ENCODE data around the gene GLT8D2.

The GLT8D2 gene

GRCh38 chr12:104064842-104065427 lies 14.9 kb upstream of the GLT8D2 start:
- H3K27ac ChIP-seq (ENCODE audit: low read length): peak overlapping the region; percentile 91
- H3K9me3 ChIP-seq (ENCODE audit: control insufficient read depth in 1 of 2, low read length in 2 of 2): no peaks in the 10 kb centered on the region
- H3K36me3 ChIP-seq (ENCODE audit: control insufficient read depth in 1 of 2, insufficient read depth in 2 of 2, low read length in 2 of 2): no peaks in the 10 kb centered on the region
- peak overlapping the region; percentile 89 to 94 for H3K4me3 ChIP-seq (ENCODE audit: low read depth in 1 of 2, low read length in 2 of 2)
- no peaks in the 10 kb centered on the region for H3K27me3 ChIP-seq (ENCODE audit: low read depth, low read length)
- peaks cover 8 to 31% of the 10 kb centered on the region in 2 donors for H3K4me1 ChIP-seq (ENCODE audit: control insufficient read depth in 1 of 2, insufficient read depth in 2 of 2, low read length in 2 of 2)

GRCh38 chr12:104064031-104064841 lies 14.2 kb upstream of the GLT8D2 start, which contains the start of gene HCFC2:
HCFC2 (plus strand) TSS chr12:104064531; CDS start chr12:104064561, 30 bp downstream.
- Histone ChIP-seq H3K36me3 (ENCODE audit: control insufficient read depth in 1 of 2, insufficient read depth in 2 of 2, low read length in 2 of 2) (no peaks in the 10 kb centered on the region), H3K9me3 (ENCODE audit: control insufficient read depth in 1 of 2, low read length in 2 of 2) (no peaks in the 10 kb centered on the region), H3K4me1 (ENCODE audit: control insufficient read depth in 1 of 2, insufficient read depth in 2 of 2, low read length in 2 of 2) (peaks cover 8 to 31% of the 10 kb centered on the region in 2 donors), H3K4me3 (ENCODE audit: low read depth in 1 of 2, low read length in 2 of 2) (peak within 1 kb of the TSS; percentile 89 to 94), H3K27ac (ENCODE audit: low read length) (peak within 1 kb of the TSS; percentile 91), H3K27me3 (ENCODE audit: low read depth, low read length) (no peaks in the 10 kb centered on the region)

GRCh38 chr12:104063712-104064030 lies 13.7 kb upstream of the GLT8D2 start:
- Histone ChIP-seq H3K27ac (ENCODE audit: low read length) (peak overlapping the region; percentile 86), H3K4me1 (ENCODE audit: control insufficient read depth in 1 of 2, insufficient read depth in 2 of 2, low read length in 2 of 2) (peaks cover 8 to 31% of the 10 kb centered on the region in 2 donors), H3K36me3 (ENCODE audit: control insufficient read depth in 1 of 2, insufficient read depth in 2 of 2, low read length in 2 of 2) (no peaks in the 10 kb centered on the region), H3K27me3 (ENCODE audit: low read depth, low read length) (no peaks in the 10 kb centered on the region), H3K4me3 (ENCODE audit: low read depth in 1 of 2, low read length in 2 of 2) (peak overlapping the region; percentile 89 to 94), H3K9me3 (ENCODE audit: control insufficient read depth in 1 of 2, low read length in 2 of 2) (no peaks in the 10 kb centered on the region)

GRCh38 chr12:104060791-104061190 lies 10.8 kb upstream of the GLT8D2 start:
- Histone ChIP-seq H3K27ac (ENCODE audit: low read length) (no peak overlapping the region), H3K4me1 (ENCODE audit: control insufficient read depth in 1 of 2, insufficient read depth in 2 of 2, low read length in 2 of 2) (peaks cover 11 to 14% of the 10 kb centered on the region in 2 donors), H3K9me3 (ENCODE audit: control insufficient read depth in 1 of 2, low read length in 2 of 2) (no peaks in the 10 kb centered on the region), H3K36me3 (ENCODE audit: control insufficient read depth in 1 of 2, insufficient read depth in 2 of 2, low read length in 2 of 2) (no peaks in the 10 kb centered on the region), H3K4me3 (ENCODE audit: low read depth in 1 of 2, low read length in 2 of 2) (no peak overlapping the region), H3K27me3 (ENCODE audit: low read depth, low read length) (no peaks in the 10 kb centered on the region)

GRCh38 chr12:104059963-104060362 lies 10.0 kb upstream of the GLT8D2 start:
- H3K9me3 ChIP-seq (ENCODE audit: control insufficient read depth in 1 of 2, low read length in 2 of 2): no peaks in the 10 kb centered on the region
- peaks cover 9 to 12% of the 10 kb centered on the region in 2 donors for H3K4me1 ChIP-seq (ENCODE audit: control insufficient read depth in 1 of 2, insufficient read depth in 2 of 2, low read length in 2 of 2)
- no peak overlapping the region for H3K4me3 ChIP-seq (ENCODE audit: low read depth in 1 of 2, low read length in 2 of 2)
- no peaks in the 10 kb centered on the region for H3K27me3 ChIP-seq (ENCODE audit: low read depth, low read length)
- no peaks in the 10 kb centered on the region for H3K36me3 ChIP-seq (ENCODE audit: control insufficient read depth in 1 of 2, insufficient read depth in 2 of 2, low read length in 2 of 2)
- no peak overlapping the region for H3K27ac ChIP-seq (ENCODE audit: low read length)

GRCh38 chr12:104058802-104059201 lies 8.8 kb upstream of the GLT8D2 start:
- Histone ChIP-seq H3K4me3 (ENCODE audit: low read depth in 1 of 2, low read length in 2 of 2) (no peak overlapping the region), H3K27me3 (ENCODE audit: low read depth, low read length) (no peaks in the 10 kb centered on the region), H3K9me3 (ENCODE audit: control insufficient read depth in 1 of 2, low read length in 2 of 2) (no peaks in the 10 kb centered on the region), H3K4me1 (ENCODE audit: control insufficient read depth in 1 of 2, insufficient read depth in 2 of 2, low read length in 2 of 2) (peaks cover 8 to 12% of the 10 kb centered on the region in 2 donors), H3K27ac (ENCODE audit: low read length) (no peak overlapping the region), H3K36me3 (ENCODE audit: control insufficient read depth in 1 of 2, insufficient read depth in 2 of 2, low read length in 2 of 2) (no peaks in the 10 kb centered on the region)

- Histone ChIP-seq H3K27ac (ENCODE audit: low read length) (no peak overlapping the region), H3K4me3 (ENCODE audit: low read depth in 1 of 2, low read length in 2 of 2) (no peak overlapping the region), H3K4me1 (ENCODE audit: control insufficient read depth in 1 of 2, insufficient read depth in 2 of 2, low read length in 2 of 2) (peaks cover 8 to 12% of the 10 kb centered on the region in 2 donors), H3K27me3 (ENCODE audit: low read depth, low read length) (no peaks in the 10 kb centered on the region), H3K9me3 (ENCODE audit: control insufficient read depth in 1 of 2, low read length in 2 of 2) (no peaks in the 10 kb centered on the region), H3K36me3 (ENCODE audit: control insufficient read depth in 1 of 2, insufficient read depth in 2 of 2, low read length in 2 of 2) (no peaks in the 10 kb centered on the region)
Observed at GRCh38 chr12:104057771-104058197, 7.8 kb upstream of the GLT8D2 start.

- H3K4me1 ChIP-seq (ENCODE audit: control insufficient read depth in 1 of 2, insufficient read depth in 2 of 2, low read length in 2 of 2): peaks cover 8 to 12% of the 10 kb centered on the region in 2 donors
- no peaks in the 10 kb centered on the region for H3K27me3 ChIP-seq (ENCODE audit: low read depth, low read length)
- no peak overlapping the region for H3K4me3 ChIP-seq (ENCODE audit: low read depth in 1 of 2, low read length in 2 of 2)
- H3K27ac ChIP-seq (ENCODE audit: low read length): no peak overlapping the region
- H3K9me3 ChIP-seq (ENCODE audit: control insufficient read depth in 1 of 2, low read length in 2 of 2): no peaks in the 10 kb centered on the region
- H3K36me3 ChIP-seq (ENCODE audit: control insufficient read depth in 1 of 2, insufficient read depth in 2 of 2, low read length in 2 of 2): no peaks in the 10 kb centered on the region
Observed at GRCh38 chr12:104056419-104056972, 6.5 kb upstream of the GLT8D2 start.

- no peak overlapping the region for H3K4me3 ChIP-seq (ENCODE audit: low read depth in 1 of 2, low read length in 2 of 2)
- no peaks in the 10 kb centered on the region for H3K36me3 ChIP-seq (ENCODE audit: control insufficient read depth in 1 of 2, insufficient read depth in 2 of 2, low read length in 2 of 2)
- no peak overlapping the region for H3K27ac ChIP-seq (ENCODE audit: low read length)
- H3K27me3 ChIP-seq (ENCODE audit: low read depth, low read length): no peaks in the 10 kb centered on the region
- H3K9me3 ChIP-seq (ENCODE audit: control insufficient read depth in 1 of 2, low read length in 2 of 2): no peaks in the 10 kb centered on the region
- H3K4me1 ChIP-seq (ENCODE audit: control insufficient read depth in 1 of 2, insufficient read depth in 2 of 2, low read length in 2 of 2): peaks cover 8 to 12% of the 10 kb centered on the region in 2 donors
Observed at GRCh38 chr12:104055686-104056388, 5.8 kb upstream of the GLT8D2 start.

GRCh38 chr12:104054681-104055346 lies 4.8 kb upstream of the GLT8D2 start:
- Histone ChIP-seq H3K27me3 (ENCODE audit: low read depth, low read length) (no peaks in the 10 kb centered on the region), H3K27ac (ENCODE audit: low read length) (no peak overlapping the region), H3K4me3 (ENCODE audit: low read depth in 1 of 2, low read length in 2 of 2) (no peak overlapping the region), H3K36me3 (ENCODE audit: control insufficient read depth in 1 of 2, insufficient read depth in 2 of 2, low read length in 2 of 2) (no peaks in the 10 kb centered on the region), H3K9me3 (ENCODE audit: control insufficient read depth in 1 of 2, low read length in 2 of 2) (no peaks in the 10 kb centered on the region), H3K4me1 (ENCODE audit: control insufficient read depth in 1 of 2, insufficient read depth in 2 of 2, low read length in 2 of 2) (peaks cover 12 to 15% of the 10 kb centered on the region in 2 donors)

All from muscle layer of duodenum (tissue), 2 donors.